CD4-positive, alpha-beta T cell treated with Interleukin-6 at 100 ng/mL for 8 hours (primary cell): ENCODE measurements around the gene MAPKAP1.

Experiments used
- DNase-seq: peaks from one replicate; pipeline ENCODE4 v3.0.0-alpha.2; 2020; ENCODE audit warnings: mixed read lengths, low spot score

The MAPKAP1 gene

GRCh38 chr9:125674981-125675973 is 31.7 kb downstream of the MAPKAP1 start:
- DNase-seq: no peak

- DNase-seq: no peak
These were observed 34.1 kb downstream of the MAPKAP1 start for GRCh38 chr9:125672876-125673275.

- no peak for DNase-seq
These were observed 43.9 kb downstream of the MAPKAP1 start for GRCh38 chr9:125663127-125663526.

GRCh38 chr9:125660557-125660956 is 46.5 kb downstream of the MAPKAP1 start:
- no peak for DNase-seq

DNA sequence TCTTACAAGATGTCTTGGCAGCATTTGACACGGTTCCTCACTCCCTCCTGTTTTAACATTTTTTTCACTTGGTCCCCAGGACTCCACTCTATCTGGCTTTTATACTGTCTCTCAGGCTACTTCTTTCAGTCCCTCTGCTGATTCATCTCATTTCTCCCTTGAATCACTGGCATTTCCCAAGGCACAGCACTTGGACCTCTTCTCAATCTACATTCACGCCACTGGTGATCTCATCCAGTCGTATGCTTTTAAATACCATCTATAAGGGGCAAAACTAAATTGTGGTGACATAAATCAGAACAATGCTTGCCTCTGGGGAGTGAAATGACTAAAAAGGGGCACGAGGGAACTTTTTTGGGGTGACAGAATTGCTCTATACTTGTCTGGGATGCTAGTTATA is 47.1 kb downstream of the MAPKAP1 start:
- DNase-seq: no peak

- DNase-seq: no peak
These were observed 47.7 kb downstream of the MAPKAP1 start for GRCh38 chr9:125659201-125659840.

DNA sequence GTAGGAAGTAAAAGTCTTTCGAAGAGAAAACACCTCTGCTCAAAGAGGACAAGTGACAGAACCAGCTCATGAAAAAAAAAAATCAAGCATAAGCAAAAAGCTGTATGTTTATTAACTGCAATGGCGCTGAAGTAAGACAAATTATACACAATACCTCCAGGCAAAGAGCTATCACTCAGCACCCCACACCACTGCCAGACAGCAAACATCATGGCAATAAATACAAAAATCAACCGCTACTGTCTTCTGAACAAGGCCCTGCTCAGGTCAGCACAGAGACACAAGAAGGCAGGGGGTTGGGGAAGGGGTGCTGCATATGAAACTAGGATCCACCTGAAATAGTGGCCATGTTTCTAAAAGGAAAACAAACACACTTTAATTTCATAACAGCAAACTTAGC is 50.4 kb downstream of the MAPKAP1 start:
- no peak for DNase-seq

GRCh38 chr9:125655691-125656410 is 51.2 kb downstream of the MAPKAP1 start:
- no peak for DNase-seq

DNA sequence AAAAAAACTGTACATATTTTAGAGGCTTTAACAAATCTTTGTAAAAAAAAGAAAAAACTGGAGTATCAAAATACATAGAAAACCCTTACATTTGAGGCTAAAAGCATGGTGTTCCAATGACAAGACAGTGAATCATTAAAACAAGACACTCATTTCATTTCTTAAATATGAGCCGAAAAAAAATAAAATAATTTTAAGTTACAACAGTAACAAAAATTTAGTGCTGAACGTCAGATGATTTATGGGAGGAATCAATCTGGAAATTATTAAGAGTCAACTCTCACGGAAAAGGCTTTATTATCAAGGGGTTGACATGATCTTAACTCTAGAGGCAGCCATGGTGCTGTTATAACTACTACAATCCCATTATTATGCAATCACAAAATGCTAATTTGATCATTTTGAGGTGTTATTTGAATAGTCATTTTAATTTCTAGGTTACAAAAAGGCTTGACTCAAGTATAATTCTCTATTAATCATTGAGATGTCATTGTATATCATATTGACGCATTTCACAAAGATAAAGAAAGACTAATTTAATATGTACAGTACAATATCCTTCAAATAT is 51.9 kb downstream of the MAPKAP1 start:
- no peak for DNase-seq

DNA sequence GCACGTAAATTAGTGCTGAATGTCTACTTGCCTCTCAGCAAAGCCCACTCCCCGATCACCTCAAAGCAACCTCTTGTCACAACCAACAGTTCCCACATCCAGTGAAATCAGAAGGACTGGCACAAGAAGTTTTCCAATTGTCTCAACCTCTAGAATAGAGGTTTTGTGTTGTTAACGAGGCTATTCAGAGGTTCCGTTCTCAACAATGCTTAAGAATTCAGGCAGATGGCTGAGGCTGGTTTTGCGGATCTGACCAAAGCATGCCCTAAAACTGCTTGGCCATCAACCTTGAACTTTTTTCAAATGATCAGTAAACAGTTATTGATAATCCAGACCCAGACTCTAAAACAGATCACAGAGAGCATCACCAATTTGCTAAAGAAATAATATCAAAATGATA is 52.9 kb downstream of the MAPKAP1 start:
- no peak for DNase-seq

GRCh38 chr9:125653325-125653724 is 53.7 kb downstream of the MAPKAP1 start:
- no peak for DNase-seq

- DNase-seq: no peak
These were observed 54.2 kb downstream of the MAPKAP1 start for GRCh38 chr9:125652759-125653158.

GRCh38 chr9:125652233-125652594 is 54.8 kb downstream of the MAPKAP1 start:
- DNase-seq: no peak

DNA sequence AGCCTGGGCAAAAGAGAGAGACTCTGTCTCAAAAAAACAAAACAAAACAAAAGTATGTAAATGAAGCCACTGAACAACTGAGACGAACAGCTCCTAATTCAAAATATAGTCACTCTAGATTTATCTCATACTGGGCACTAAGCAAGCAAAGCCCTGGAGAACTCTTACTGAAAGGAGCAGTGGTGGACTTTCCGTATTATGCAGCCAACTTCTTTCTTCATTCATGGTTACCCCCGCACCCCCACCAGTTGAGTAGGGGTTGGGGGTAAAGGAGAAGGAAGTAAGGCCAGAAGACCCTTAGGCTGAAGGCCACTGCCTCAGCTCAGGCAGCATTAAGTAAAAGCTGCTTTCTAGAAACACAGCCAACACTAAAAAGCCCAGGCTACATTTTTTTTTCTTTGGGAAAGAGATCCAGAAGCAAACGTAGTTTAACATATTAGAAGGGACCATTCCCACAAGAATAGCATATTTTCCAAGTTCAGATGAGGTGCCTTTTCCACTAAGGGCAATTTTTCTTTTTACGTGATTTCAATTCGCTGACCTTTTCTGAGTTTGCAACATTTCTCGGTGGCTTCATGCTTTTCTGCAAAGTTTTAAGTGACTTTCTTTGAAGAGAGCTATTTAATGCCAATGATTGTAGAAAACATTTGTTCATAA is 55.3 kb downstream of the MAPKAP1 start:
- no peak for DNase-seq

- no peak for DNase-seq
These were observed 56.7 kb downstream of the MAPKAP1 start for GRCh38 chr9:125650271-125650737.

DNA sequence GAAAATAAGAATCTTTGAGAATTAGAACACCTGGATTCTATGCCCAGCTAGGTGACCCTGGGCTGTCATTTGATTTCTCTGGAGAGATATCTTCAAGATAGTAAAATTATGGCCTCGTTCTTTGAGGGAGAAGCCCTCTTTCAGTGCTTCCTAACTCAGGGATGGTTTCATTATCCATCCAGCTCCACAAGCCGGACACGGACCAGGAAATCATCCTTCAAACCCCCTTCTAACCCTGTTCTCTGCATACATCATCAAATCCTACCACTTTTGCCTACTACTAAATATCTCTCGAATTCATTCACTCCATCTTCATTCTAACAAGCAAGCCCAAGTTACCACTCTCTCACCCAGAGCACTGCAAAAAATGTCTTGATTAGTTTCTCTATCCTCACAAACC is 57.2 kb downstream of the MAPKAP1 start:
- DNase-seq: no peak

- no peak for DNase-seq
These were observed 57.7 kb downstream of the MAPKAP1 start for GRCh38 chr9:125649315-125649714.

DNA sequence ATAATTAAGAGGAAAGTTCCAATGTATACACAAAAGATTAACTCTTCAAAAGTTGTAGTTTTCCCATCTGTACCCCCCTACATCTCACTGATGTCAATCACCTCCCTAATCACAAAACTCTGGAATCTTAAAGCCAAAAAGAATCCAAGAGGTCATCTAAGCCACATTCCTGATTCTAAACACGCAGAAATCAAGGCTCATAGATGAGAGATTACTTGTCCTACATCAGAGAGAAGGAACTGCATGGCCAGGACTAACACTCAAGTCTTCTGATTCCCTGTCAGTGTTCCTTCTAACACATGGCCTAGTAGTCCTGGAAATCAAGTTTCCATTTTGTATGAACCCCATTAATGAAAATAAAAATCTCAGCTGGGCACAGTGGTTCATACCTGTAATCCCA is 58.7 kb downstream of the MAPKAP1 start:
- DNase-seq: no peak

DNA sequence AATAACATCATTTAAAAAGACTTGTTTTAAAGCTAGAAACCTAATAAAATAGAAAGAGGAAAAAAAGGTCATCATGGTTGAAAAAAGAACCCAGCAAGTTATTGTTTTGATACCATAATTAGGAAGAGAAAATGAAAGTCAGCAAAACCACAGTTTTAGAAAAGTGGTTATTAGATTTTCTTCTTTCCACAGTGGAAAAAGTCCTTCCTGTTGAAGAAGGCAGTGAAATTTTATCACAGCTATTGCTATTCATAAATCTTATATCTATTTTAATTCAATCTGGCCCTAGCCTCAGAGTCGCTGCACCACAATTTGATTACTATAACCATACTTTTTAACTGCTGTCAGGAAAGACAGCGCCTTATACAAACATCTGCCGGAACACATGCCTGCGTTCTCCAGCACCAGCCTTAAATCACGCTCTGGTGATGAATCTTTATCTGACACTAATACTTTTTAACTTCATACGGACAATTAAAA is 60.3 kb downstream of the MAPKAP1 start:
- no peak for DNase-seq

- DNase-seq: no peak
These were observed 60.8 kb downstream of the MAPKAP1 start for GRCh38 chr9:125646217-125646616.

- no peak for DNase-seq
These were observed 62.0 kb downstream of the MAPKAP1 start for GRCh38 chr9:125644819-125645507.
